OCI-LY7 (cell line): Measurements from ENCODE around the gene CALR3.

Source experiments
- EZH2phosphoT487 ChIP-seq: fragments of 200-600 bp; sonication (generic); IDR thresholded peaks from 2 replicates; pipeline ENCODE4 v1.6.1; 2018; ENCODE audit warnings: low read depth, borderline replicate concordance, mild to moderate bottlenecking, mixed run types, antibody characterized with exemption, low read length, moderate library complexity, mixed read lengths
- TF ChIP-seq, protein P1 (sequence below): fragments of 200-600 bp; sonication (generic); conservative IDR thresholded peaks from 2 replicates; pipeline ENCODE4 v1.5.1; 2014; ENCODE audit warnings: mild to moderate bottlenecking, antibody characterized with exemption, low read length, moderate library complexity, mixed read lengths

- TF ChIP-seq, protein P1, sequence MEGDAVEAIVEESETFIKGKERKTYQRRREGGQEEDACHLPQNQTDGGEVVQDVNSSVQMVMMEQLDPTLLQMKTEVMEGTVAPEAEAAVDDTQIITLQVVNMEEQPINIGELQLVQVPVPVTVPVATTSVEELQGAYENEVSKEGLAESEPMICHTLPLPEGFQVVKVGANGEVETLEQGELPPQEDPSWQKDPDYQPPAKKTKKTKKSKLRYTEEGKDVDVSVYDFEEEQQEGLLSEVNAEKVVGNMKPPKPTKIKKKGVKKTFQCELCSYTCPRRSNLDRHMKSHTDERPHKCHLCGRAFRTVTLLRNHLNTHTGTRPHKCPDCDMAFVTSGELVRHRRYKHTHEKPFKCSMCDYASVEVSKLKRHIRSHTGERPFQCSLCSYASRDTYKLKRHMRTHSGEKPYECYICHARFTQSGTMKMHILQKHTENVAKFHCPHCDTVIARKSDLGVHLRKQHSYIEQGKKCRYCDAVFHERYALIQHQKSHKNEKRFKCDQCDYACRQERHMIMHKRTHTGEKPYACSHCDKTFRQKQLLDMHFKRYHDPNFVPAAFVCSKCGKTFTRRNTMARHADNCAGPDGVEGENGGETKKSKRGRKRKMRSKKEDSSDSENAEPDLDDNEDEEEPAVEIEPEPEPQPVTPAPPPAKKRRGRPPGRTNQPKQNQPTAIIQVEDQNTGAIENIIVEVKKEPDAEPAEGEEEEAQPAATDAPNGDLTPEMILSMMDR = no peak
- no peak for TF ChIP-seq EZH2phosphoT487
Measured at GRCh38 chr19:16435238-16435917, 60.6 kb downstream of the CALR3 start.
